Loucy (cell line): ENCODE results near the gene ABAT.

Source experiments
- CTCF ChIP-seq: fragments of 200-600 bp; sonication (generic); conservative IDR thresholded peaks from 2 replicates; pipeline ENCODE4 v1.5.1; 2014; ENCODE audit warnings: mild to moderate bottlenecking, antibody characterized with exemption, low read length
- EZH2phosphoT487 ChIP-seq: fragments of 200-600 bp; IDR thresholded peaks from 2 replicates; pipeline ENCODE4 v1.6.1; 2018; ENCODE audit warnings: antibody characterized with exemption, mild to moderate bottlenecking, moderate library complexity, borderline replicate concordance

GRCh38 chr16:8819411-8820034 lies 145.1 kb downstream of the ABAT start:
- no peak for TF ChIP-seq CTCF
- TF ChIP-seq EZH2phosphoT487, result no peak
